ENCODE measurements around the gene GRXCR2. TPM values are rescaled to one million over a fixed set of nuclear protein-coding genes. Genes with fewer than 3 reads are reported as not detected.
"Not testable (repeated sequence)": the region's sequence is repeated elsewhere in the genome, so short reads cannot be mapped to it uniquely, and the experiment has no call there.

The GRXCR2 gene
- total and polyA plus RNA-seq, 10 donors: not detected

- H3K9me3 ChIP-seq: no peaks in the 10 kb centered on the region
- 67 to 79% (median 72%) methylated on average over 4 of the region's 4 CpGs for WGBS, 5 donors
- peaks cover 0 to 4% (median 0%) of the 10 kb centered on the region in 7 donors for H3K27me3 ChIP-seq (replicated peaks in 1 of 7)
- intact Hi-C loops (cut with DNase I; ENCODE audit: low total_unique reads): no loop called here
- DNase-seq: no peak
- TF ChIP-seq POLR2AphosphoS5 (IDR thresholded peaks at IDR 0.05): no peak
- TF ChIP-seq POLR2A (IDR thresholded peaks at IDR 0.05): no peak
- TF ChIP-seq, protein P1, sequence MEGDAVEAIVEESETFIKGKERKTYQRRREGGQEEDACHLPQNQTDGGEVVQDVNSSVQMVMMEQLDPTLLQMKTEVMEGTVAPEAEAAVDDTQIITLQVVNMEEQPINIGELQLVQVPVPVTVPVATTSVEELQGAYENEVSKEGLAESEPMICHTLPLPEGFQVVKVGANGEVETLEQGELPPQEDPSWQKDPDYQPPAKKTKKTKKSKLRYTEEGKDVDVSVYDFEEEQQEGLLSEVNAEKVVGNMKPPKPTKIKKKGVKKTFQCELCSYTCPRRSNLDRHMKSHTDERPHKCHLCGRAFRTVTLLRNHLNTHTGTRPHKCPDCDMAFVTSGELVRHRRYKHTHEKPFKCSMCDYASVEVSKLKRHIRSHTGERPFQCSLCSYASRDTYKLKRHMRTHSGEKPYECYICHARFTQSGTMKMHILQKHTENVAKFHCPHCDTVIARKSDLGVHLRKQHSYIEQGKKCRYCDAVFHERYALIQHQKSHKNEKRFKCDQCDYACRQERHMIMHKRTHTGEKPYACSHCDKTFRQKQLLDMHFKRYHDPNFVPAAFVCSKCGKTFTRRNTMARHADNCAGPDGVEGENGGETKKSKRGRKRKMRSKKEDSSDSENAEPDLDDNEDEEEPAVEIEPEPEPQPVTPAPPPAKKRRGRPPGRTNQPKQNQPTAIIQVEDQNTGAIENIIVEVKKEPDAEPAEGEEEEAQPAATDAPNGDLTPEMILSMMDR (IDR thresholded peaks at IDR 0.05 in 8 of 11, conservative IDR thresholded peaks at IDR 0.05 in 3 of 11): no peak
- H3K4me3 ChIP-seq: no peak overlapping the region
- no peaks in the 10 kb centered on the region for H3K36me3 ChIP-seq
- H3K27ac ChIP-seq: no peak overlapping the region
- no peaks in the 10 kb centered on the region for H3K4me1 ChIP-seq
Observed at GRCh38 chr5:145869753-145870152, 3.1 kb downstream of the GRXCR2 start.

DNA sequence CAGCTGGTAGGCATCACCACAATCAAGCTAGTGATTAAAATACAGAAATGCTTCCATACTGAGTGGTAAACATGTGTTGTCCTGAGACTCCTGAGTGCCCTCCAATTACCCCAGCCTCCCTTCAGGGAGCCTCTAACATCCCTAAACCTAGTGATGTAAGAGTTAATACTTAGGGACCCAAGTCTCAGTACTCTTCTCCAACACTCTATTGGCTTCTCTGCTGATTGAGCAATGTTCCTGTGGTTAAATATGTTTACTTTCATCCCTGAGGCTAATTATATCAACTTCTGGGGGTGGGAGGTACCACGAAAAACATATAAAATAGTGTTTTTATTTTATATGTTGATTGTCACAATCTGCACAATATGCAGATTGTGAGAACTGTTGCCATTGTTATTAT is 5.0 kb downstream of the GRXCR2 start:
- no peaks in the 10 kb centered on the region for H3K36me3 ChIP-seq
- H3K4me3 ChIP-seq: no peak overlapping the region
- TF ChIP-seq POLR2A (IDR thresholded peaks at IDR 0.05) (no peak), POLR2AphosphoS5 (IDR thresholded peaks at IDR 0.05) (no peak)
- TF ChIP-seq, protein P1 (IDR thresholded peaks at IDR 0.05 in 8 of 11, conservative IDR thresholded peaks at IDR 0.05 in 3 of 11): no peak
- WGBS, 5 donors: 17 to 33% (median 28%) methylated on average over 1 of the region's 1 CpG
- intact Hi-C loops (cut with DNase I; ENCODE audit: low total_unique reads): no loop called here
- DNase-seq: no peak
- H3K9me3 ChIP-seq: no peaks in the 10 kb centered on the region
- H3K4me1 ChIP-seq: no peaks in the 10 kb centered on the region
- peaks cover 0 to 4% (median 0%) of the 10 kb centered on the region in 7 donors for H3K27me3 ChIP-seq (replicated peaks in 1 of 7)
- H3K27ac ChIP-seq: no peak overlapping the region

DNA sequence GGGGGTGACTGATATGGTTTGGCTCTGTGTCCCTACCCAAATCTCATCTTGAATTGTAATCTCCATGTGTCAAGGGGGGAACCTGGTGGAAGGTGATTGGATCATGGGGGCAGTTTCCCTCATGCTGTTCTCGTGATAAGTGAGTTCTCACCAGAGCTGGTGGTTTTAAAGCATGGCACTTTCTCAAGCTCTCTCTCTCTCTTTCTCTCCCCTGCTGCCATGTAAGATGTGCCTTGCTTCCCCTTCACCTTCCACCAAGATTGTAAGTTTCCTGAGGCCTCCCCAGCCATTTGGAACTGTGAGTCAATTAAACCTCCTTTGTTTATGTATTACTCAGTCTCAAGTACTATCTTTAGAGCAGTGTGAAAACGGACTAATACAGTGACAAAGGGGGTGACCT is 8.4 kb downstream of the GRXCR2 start:
- H3K27ac ChIP-seq; intact Hi-C loops (cut with DNase I; ENCODE audit: low total_unique reads); H3K27me3 ChIP-seq (replicated peaks in 1 of 7); H3K36me3 ChIP-seq; H3K4me3 ChIP-seq; H3K4me1 ChIP-seq; H3K9me3 ChIP-seq; DNase-seq: not testable (repeated sequence)
- WGBS, 5 donors: 63 to 81% (median 70%) methylated on average over 2 of the region's 2 CpGs

- 78 to 91% (median 80%) methylated on average over 3 of the region's 3 CpGs for WGBS, 5 donors
- DNase-seq: no peak
- peaks cover 0 to 4% (median 0%) of the 10 kb centered on the region in 7 donors for H3K27me3 ChIP-seq (replicated peaks in 1 of 7)
- H3K27ac ChIP-seq: no peak overlapping the region
- H3K4me3 ChIP-seq: no peak overlapping the region
- no peaks in the 10 kb centered on the region for H3K36me3 ChIP-seq
- H3K9me3 ChIP-seq: no peaks in the 10 kb centered on the region
- H3K4me1 ChIP-seq: no peaks in the 10 kb centered on the region
- intact Hi-C loops (cut with DNase I; ENCODE audit: low total_unique reads): no loop called here
- TF ChIP-seq POLR2AphosphoS5 (IDR thresholded peaks at IDR 0.05) (no peak), POLR2A (IDR thresholded peaks at IDR 0.05) (no peak)
- TF ChIP-seq, protein P1 (IDR thresholded peaks at IDR 0.05 in 8 of 11, conservative IDR thresholded peaks at IDR 0.05 in 3 of 11): no peak
Observed at GRCh38 chr5:145863003-145863402, 9.8 kb downstream of the GRXCR2 start.

GRCh38 chr5:145859897-145860296 is 12.9 kb downstream of the GRXCR2 start:
- 58 to 90% (median 81%) methylated on average over 3 of the region's 3 CpGs for WGBS, 5 donors
- intact Hi-C loops (cut with DNase I; ENCODE audit: low total_unique reads): no loop called here
- Histone ChIP-seq H3K9me3 (no peaks in the 10 kb centered on the region), H3K36me3 (no peaks in the 10 kb centered on the region), H3K4me1 (peaks cover 0 to 13% (median 9%) of the 10 kb centered on the region in 6 donors), H3K27ac (no peak overlapping the region), H3K4me3 (no peak overlapping the region), H3K27me3 (replicated peaks in 1 of 7) (peaks cover 0 to 13% (median 0%) of the 10 kb centered on the region in 7 donors)
- no peak for DNase-seq
- no peak for TF ChIP-seq POLR2A (IDR thresholded peaks at IDR 0.05)
- TF ChIP-seq POLR2AphosphoS5 (IDR thresholded peaks at IDR 0.05): no peak
- TF ChIP-seq, protein P1 (IDR thresholded peaks at IDR 0.05 in 8 of 11, conservative IDR thresholded peaks at IDR 0.05 in 3 of 11): no peak

All from spleen (tissue), 11 donors.